Transverse colon (tissue), 4 donors: ENCODE results near the gene ZNF524.

Experiments used
- POLR2AphosphoS5 ChIP-seq, 3 donors: sonication (generic); formaldehyde crosslinking; IDR thresholded peaks; one replicate each; pipeline ENCODE4 v1.6.1; 2016; ENCODE audit warnings: antibody characterized with exemption in 3 of 3
- TF ChIP-seq, protein P1 (sequence below), 5 experiments: fragments of 200-600 bp in 3 of 5; fragments of 450-650 bp in 2 of 5; sonication (generic) in 3 of 5; IDR thresholded peaks; 1 replicate in 2 of 5; 2 replicates in 3 of 5; pipeline ENCODE4 v1.5.1; 2016 to 2017; ENCODE audit warnings: antibody characterized with exemption in 5 of 5, inconsistent platforms in 3 of 5, mild to moderate bottlenecking in 2 of 5, moderate library complexity in 1 of 5

GRCh38 chr19:55623130-55623529 lies 23.0 kb downstream of the ZNF524 start:
- TF ChIP-seq, protein P1, sequence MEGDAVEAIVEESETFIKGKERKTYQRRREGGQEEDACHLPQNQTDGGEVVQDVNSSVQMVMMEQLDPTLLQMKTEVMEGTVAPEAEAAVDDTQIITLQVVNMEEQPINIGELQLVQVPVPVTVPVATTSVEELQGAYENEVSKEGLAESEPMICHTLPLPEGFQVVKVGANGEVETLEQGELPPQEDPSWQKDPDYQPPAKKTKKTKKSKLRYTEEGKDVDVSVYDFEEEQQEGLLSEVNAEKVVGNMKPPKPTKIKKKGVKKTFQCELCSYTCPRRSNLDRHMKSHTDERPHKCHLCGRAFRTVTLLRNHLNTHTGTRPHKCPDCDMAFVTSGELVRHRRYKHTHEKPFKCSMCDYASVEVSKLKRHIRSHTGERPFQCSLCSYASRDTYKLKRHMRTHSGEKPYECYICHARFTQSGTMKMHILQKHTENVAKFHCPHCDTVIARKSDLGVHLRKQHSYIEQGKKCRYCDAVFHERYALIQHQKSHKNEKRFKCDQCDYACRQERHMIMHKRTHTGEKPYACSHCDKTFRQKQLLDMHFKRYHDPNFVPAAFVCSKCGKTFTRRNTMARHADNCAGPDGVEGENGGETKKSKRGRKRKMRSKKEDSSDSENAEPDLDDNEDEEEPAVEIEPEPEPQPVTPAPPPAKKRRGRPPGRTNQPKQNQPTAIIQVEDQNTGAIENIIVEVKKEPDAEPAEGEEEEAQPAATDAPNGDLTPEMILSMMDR (IDR thresholded peaks at IDR 0.05) = no peak
- TF ChIP-seq POLR2AphosphoS5 (IDR thresholded peaks at IDR 0.05) = no peak
